VCaP (cell line): ENCODE measurements around the gene XPO4.
A peak's percentile ranks its signal among the peaks of the same experiment; 100 is the strongest.

Source experiments
- H3K27ac ChIP-seq: fragments of 450-650 bp; 2 replicates; pipeline ENCODE4 v1.5.1; 2017
- TF ChIP-seq, protein P1 (sequence below): fragments of 450-650 bp; conservative IDR thresholded peaks from 2 replicates; pipeline ENCODE4 v1.5.1; 2017; ENCODE audit warnings: mild to moderate bottlenecking, moderate library complexity

Gene XPO4

DNA sequence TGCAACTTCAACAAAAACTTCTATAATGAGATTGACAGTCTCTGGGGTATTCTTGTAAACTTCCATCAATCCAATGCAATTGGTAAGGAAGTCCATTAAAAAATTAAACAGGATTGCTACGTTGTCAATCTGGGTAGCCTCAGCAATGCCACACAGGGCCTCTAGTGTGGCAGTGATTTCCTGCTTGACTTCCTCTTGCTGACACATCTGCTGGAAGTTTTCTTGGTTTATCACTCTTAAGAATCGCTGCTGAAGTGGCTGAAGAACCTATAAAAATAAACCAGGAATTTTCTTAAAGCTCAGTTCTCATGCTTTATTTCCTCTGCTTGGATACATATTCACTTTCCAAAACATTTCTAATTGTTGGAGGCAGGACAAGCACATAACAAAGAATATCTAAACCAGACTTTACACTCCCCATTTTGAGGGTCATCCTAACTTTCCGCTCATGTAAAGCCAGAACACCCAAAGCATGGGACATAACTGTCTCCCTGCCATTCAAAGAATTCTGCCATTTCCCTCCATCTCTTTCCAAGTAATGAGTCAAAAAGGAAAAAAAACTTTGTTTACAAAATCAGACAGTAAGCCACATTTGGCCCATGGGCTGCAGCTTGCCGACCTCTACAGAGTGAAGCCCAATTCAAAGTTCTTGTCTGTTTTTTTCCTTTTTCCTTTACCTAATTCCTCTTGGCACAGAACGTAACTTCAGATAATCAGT is 105.6 kb downstream of the XPO4 start:
- H3K27ac ChIP-seq: no peak overlapping the region
- TF ChIP-seq, protein P1, sequence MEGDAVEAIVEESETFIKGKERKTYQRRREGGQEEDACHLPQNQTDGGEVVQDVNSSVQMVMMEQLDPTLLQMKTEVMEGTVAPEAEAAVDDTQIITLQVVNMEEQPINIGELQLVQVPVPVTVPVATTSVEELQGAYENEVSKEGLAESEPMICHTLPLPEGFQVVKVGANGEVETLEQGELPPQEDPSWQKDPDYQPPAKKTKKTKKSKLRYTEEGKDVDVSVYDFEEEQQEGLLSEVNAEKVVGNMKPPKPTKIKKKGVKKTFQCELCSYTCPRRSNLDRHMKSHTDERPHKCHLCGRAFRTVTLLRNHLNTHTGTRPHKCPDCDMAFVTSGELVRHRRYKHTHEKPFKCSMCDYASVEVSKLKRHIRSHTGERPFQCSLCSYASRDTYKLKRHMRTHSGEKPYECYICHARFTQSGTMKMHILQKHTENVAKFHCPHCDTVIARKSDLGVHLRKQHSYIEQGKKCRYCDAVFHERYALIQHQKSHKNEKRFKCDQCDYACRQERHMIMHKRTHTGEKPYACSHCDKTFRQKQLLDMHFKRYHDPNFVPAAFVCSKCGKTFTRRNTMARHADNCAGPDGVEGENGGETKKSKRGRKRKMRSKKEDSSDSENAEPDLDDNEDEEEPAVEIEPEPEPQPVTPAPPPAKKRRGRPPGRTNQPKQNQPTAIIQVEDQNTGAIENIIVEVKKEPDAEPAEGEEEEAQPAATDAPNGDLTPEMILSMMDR: no peak

DNA sequence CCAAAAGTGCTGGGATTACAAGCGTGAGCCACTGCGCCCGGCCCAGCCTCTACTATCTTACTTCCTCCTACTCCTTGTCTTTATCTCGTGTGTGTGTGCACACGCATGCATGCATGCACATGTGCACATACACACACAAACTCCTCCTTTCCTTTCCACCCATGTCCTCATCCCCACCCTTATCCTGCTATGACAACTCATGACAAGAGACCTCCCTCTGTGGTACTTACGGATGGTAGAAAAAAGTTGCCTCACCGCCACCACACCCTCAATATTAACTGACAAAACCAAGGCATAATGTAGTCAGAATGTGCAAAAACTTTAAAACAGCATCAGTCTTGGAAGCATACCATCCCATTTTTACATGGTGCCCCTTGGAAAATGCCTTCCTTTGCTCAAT is 112.9 kb downstream of the XPO4 start:
- TF ChIP-seq, protein P1: no peak
- peak overlapping the region; percentile 69 for H3K27ac ChIP-seq

DNA sequence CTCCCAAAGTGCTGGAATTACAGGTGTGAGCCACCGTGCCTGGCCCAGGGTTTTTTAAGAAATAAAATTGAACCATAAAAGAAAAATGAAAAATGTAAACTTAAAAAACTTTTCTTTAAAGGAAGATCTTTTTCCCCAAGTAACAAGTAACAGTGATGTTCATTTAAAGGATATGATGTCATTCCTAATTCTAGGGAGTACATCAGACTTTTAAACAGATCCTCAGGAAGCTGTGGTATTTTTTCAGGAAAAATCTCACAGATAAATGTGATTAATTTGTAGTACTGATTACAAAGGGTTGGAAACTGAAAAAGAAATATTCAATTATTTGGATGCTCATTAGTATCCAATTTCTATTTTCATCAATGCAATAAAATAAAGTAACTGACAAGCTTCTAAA is 114.2 kb downstream of the XPO4 start:
- TF ChIP-seq, protein P1: no peak
- H3K27ac ChIP-seq: peak overlapping the region; percentile 69

DNA sequence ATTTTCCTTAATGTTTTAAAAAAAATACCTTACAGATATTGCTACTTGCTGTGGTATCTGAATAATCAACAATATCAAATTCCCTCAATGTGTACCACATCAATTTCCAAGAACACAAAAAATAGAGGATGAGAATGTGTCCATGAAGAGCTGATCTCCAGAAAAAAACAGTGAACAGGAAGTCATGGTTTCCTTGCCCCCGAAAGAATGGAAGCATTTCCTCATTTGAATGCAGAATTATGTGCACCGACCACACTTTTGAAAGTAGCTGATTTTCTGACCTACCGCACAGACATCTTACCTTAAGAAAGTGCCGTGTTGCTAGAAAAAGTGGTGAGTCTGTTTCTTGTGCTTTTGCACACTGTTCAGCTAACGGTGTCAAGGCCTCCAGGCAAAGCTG is 115.4 kb downstream of the XPO4 start:
- TF ChIP-seq, protein P1: no peak

DNA sequence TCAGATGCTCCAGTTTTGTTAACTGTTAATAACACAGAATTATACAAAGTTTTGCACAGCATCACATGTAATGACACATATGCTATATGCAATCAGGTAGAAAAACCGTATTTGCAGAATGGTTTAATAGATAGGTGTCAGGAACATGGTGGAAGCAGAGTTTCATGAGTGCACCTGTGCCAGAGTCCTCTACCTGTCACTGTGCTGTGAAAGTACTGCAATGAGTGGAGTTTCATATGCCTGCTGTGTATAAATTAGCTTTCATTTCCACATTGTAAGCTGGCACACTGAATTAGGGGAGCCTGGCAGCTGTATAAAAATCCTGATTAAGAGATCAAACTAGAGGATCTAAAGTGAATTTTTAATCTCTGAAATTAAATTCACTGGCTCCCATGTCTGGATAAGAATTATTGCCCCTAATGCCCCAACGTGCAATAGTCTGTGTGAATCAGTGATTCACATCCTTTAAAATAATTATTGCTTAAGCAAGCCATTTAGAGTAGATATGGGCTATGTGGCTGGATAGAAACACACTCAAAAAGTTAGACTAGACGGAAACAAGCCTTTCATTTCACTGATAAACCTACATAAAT is 120.3 kb downstream of the XPO4 start:
- TF ChIP-seq, protein P1: no peak
- no peak overlapping the region for H3K27ac ChIP-seq

More for the DNA sequence above, 115.4 kb downstream of the XPO4 start:
- H3K27ac ChIP-seq: no peak overlapping the region

DNA sequence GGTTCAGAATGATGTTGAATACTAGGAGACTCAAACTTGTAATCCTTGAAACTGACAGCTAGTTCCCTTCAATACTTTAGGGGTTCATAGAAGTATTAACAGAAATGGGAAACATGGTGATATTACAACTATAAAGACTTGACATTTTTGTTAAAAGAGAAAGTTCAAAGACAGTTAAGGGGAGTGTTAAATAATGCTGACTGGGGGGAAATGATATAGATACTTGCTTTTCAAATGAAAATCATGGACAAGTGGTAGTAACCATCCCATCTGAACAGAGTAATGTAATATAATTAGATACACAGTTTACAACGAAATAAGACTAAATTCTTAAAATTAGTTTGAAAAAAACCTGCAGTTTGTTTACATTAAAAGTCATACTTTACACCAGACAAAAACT is 122.2 kb downstream of the XPO4 start:
- TF ChIP-seq, protein P1: no peak
- H3K27ac ChIP-seq: no peak overlapping the region

DNA sequence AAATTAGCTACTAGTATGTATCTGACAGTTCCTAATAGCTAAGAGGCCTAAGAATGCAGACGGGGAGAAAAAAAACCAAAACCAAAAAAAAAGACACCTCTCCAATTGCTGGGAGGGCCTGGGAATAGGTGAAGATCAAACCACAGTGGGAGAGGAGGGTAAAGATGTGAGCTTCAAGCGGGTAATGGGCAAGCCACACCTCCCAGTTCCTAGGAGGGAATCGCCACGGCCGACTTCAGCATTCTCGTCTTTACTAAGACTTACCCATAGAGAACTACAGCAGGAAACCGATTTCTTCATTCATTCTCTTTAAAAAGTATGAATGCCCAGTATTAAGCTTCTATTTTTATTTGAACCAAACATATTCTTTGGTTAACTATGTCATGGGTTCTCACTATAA is 123.1 kb downstream of the XPO4 start:
- TF ChIP-seq, protein P1: no peak
- H3K27ac ChIP-seq: no peak overlapping the region
